PFSK-1 (cell line): ENCODE results near the gene VBP1.

ENCODE experiments used
- POLR2AphosphoS5 ChIP-seq: IDR thresholded peaks from 2 replicates; pipeline ENCODE4 v1.6.1; 2012; ENCODE audit warnings: low read depth, mild to moderate bottlenecking, control low read depth, low read length, moderate library complexity
- REST ChIP-seq, 2 experiments: IDR thresholded peaks; 2 replicates each; pipeline versions ENCODE4 v1.6.1 to v1.8.0; 2011 to 2012; ENCODE audit warnings: low read depth in 2 of 2, low read length in 2 of 2, control low read depth in 1 of 2, inconsistent platforms in 1 of 2, mild to moderate bottlenecking in 1 of 2, moderate library complexity in 1 of 2; ENCODE audit not compliant: insufficient read depth in 1 of 2
- SIN3A ChIP-seq: IDR thresholded peaks from 2 replicates; pipeline ENCODE4 v1.6.1; 2012; ENCODE audit warnings: mild to moderate bottlenecking, low read length, moderate library complexity, borderline replicate concordance; ENCODE audit not compliant: insufficient read depth
- TAF1 ChIP-seq: IDR thresholded peaks from 2 replicates; pipeline ENCODE4 v1.6.1; 2012; ENCODE audit warnings: low read length, control low read depth, borderline replicate concordance; ENCODE audit not compliant: insufficient read depth

GRCh38 chrX:155188786-155189185 is 27.5 kb upstream of the VBP1 start:
- no peak for TF ChIP-seq POLR2AphosphoS5
- no peak for TF ChIP-seq TAF1
- TF ChIP-seq REST (IDR thresholded peaks at IDR 0.05; ENCODE audit: insufficient read depth in 1 of 2, low read depth in 2 of 2, low read length in 2 of 2): no peak
- TF ChIP-seq SIN3A: no peak
